Skeletal muscle satellite cell (primary cell): Measurements from ENCODE around the gene PLEKHA5. TPM values are rescaled to one million over a fixed set of nuclear protein-coding genes. Genes with fewer than 3 reads are reported as not detected.

Experiments
- H3K27me3 ChIP-seq: 2 replicates; pipeline ENCODE4 v1.7.0; 2013; ENCODE audit warnings: low read length; ENCODE audit not compliant: control insufficient read depth, insufficient read depth
- H3K36me3 ChIP-seq: 2 replicates; pipeline ENCODE4 v1.7.0; 2013; ENCODE audit warnings: mild to moderate bottlenecking, control low read depth, low read length; ENCODE audit not compliant: insufficient read depth
- H3K4me1 ChIP-seq: 2 replicates; pipeline ENCODE4 v1.7.0; 2013; ENCODE audit warnings: low read length; ENCODE audit not compliant: control insufficient read depth, insufficient read depth
- H3K4me2 ChIP-seq: 2 replicates; pipeline ENCODE4 v1.7.0; 2013; ENCODE audit warnings: mild to moderate bottlenecking, low read length
- H3K4me3 ChIP-seq: 2 replicates; pipeline ENCODE4 v1.7.0; 2013; ENCODE audit warnings: low read length
- H3K9ac ChIP-seq: 2 replicates; pipeline ENCODE4 v1.7.0; 2013; ENCODE audit warnings: mild to moderate bottlenecking, low read depth, low read length, moderate library complexity
- H3K9me3 ChIP-seq: replicated peaks from 2 replicates; pipeline ENCODE4 v1.7.0; 2013; ENCODE audit warnings: mild to moderate bottlenecking, control low read depth, low read length
- small RNA-seq: library from RNA; depleted of rRNA; stranded (forward); fragments of <200 nt; gene quantifications from one replicate; pipeline ENCODE3, GENCODE V24; 2012

Gene PLEKHA5

DNA sequence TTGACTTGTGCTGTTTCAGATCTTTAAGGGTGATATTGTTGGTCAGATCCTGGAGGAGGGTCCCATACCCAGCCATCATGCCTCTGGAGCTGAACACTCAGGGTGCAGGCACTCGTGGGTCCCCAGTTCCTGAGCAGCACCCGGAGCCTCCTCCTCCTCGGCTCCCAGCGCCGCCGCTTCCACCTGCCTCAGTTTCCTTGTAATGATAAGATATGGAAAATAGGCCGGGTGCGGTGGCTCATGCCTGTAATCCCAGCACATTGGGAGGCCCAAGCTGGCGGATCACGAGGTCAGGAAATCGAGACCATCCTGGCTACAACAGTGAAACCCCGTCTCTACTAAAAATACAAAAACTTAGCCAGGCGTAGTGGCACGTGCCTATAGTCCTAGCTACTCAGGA lies 289.6 kb downstream of the PLEKHA5 start:
- Histone ChIP-seq H3K4me2 (no peak overlapping the region), H3K9ac (no peak overlapping the region)

DNA sequence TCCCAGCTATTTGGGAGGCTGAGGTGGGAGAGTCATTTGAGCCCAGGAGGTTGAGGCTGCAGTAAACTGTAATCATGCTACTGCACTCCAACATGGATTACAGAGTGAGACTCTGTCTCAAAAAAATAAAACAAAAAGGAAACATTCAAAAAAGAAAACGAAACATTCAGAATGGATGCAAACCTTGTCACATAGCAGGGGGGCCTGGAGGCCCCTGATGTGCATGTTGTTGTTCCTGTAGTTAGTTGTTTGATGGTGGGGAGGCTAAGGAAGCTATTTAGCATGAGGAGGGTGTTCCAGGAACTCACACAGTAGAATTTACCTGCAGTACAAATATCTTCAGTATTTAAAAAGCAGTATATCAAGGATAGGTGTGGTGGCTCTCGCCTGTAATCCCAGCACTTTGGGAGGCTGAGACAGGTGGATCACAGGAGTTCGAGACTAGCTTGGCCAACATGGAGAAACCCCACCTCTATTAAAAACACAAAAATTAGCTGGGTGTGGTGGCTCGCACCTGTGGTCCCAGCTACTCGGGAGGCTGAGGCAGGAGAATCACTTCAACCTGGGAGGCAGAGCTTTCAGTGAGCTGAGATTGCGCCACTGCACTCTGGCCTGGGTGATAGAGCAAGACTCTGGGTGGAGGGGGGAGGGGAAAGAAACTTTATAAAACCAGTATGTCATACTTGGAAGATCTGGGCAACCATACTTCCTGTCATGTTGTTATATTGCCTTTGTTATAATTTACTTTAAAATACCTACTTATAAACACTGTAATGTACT lies 292.2 kb downstream of the PLEKHA5 start:
- no peaks in the 10 kb centered on the region for H3K9me3 ChIP-seq
- no peaks in the 10 kb centered on the region for H3K27me3 ChIP-seq
- H3K4me2 ChIP-seq, result no peak overlapping the region
- no peaks in the 10 kb centered on the region for H3K4me1 ChIP-seq
- no peak overlapping the region for H3K9ac ChIP-seq
- H3K4me3 ChIP-seq, result no peak overlapping the region
- H3K36me3 ChIP-seq, result no peaks in the 10 kb centered on the region

More for the DNA sequence above, 289.6 kb downstream of the PLEKHA5 start:
- H3K4me3 ChIP-seq, result no peak overlapping the region
- no peaks in the 10 kb centered on the region for H3K9me3 ChIP-seq
- no peaks in the 10 kb centered on the region for H3K36me3 ChIP-seq
- no peaks in the 10 kb centered on the region for H3K27me3 ChIP-seq
- no peaks in the 10 kb centered on the region for H3K4me1 ChIP-seq

- Histone ChIP-seq H3K4me1 (no peaks in the 10 kb centered on the region), H3K4me2 (no peak overlapping the region), H3K36me3 (no peaks in the 10 kb centered on the region)
Measured at GRCh38 chr12:19423166-19423930, 293.8 kb downstream of the PLEKHA5 start.

More at GRCh38 chr12:19423166-19423930, 293.8 kb downstream of the PLEKHA5 start:
- H3K9ac ChIP-seq, result no peak overlapping the region
- H3K27me3 ChIP-seq, result no peaks in the 10 kb centered on the region
- H3K9me3 ChIP-seq, result no peaks in the 10 kb centered on the region
- no peak overlapping the region for H3K4me3 ChIP-seq

Small RNA genes lying within 50 kb of the gene (small RNA-seq; reads per million reads assigned to genes)
- gene AC091805.2 (not detected), gene RN7SL67P (not detected)
